GM21576 (cell line): ENCODE results near the gene PHYH.
A peak's percentile ranks its signal among the peaks of the same experiment; 100 is the strongest.
"Not testable (repeated sequence)": the region's sequence is repeated elsewhere in the genome, so short reads cannot be mapped to it uniquely, and the experiment has no call there.

Source experiments
- ATAC-seq: cut with Tn5 transposase; IDR thresholded peaks from one replicate; pipeline ENCODE4 v1.9.1; 2021; ENCODE audit warnings: mild to moderate bottlenecking, moderate library complexity; ENCODE audit not compliant: unreplicated experiment

The PHYH gene

GRCh38 chr10:13299437-13300287 lies at the start of gene PHYH:
PHYH (minus strand) TSS chr10:13300064; CDS start chr10:13300042, 22 bp downstream.
- peak; percentile 47 for ATAC-seq

- ATAC-seq = peak; percentile 44
Observed at GRCh38 chr10:13348216-13349017, 48.6 kb upstream of the PHYH start, which contains the start of gene SEPHS1. SEPHS1 (minus strand) TSS chr10:13348293; CDS start chr10:13344950, 3,343 bp downstream.

- peak; percentile 37 for ATAC-seq
Observed at GRCh38 chr10:13347500-13348156, 47.8 kb upstream of the PHYH start.

- ATAC-seq = peak; percentile 22
Observed at GRCh38 chr10:13347043-13347499, 47.2 kb upstream of the PHYH start.

GRCh38 chr10:13346283-13347042 lies 46.6 kb upstream of the PHYH start:
- no peak for ATAC-seq

GRCh38 chr10:13340626-13341376 lies 40.9 kb upstream of the PHYH start:
- peak; percentile 88 for ATAC-seq

GRCh38 chr10:13340068-13340467 lies 40.2 kb upstream of the PHYH start:
- ATAC-seq = peak; percentile 10

GRCh38 chr10:13338390-13339110 lies 38.7 kb upstream of the PHYH start:
- no peak for ATAC-seq

- ATAC-seq = no peak
Observed at GRCh38 chr10:13337827-13338196, 37.9 kb upstream of the PHYH start.

- no peak for ATAC-seq
Observed at GRCh38 chr10:13337128-13337826, 37.4 kb upstream of the PHYH start.

GRCh38 chr10:13335881-13336280 lies 36.0 kb upstream of the PHYH start:
- peak; percentile 52 for ATAC-seq

- no peak for ATAC-seq
Observed at GRCh38 chr10:13334556-13334955, 34.7 kb upstream of the PHYH start.

GRCh38 chr10:13331646-13332045 lies 31.8 kb upstream of the PHYH start:
- ATAC-seq = no peak

GRCh38 chr10:13330980-13331379 lies 31.1 kb upstream of the PHYH start:
- ATAC-seq = not testable (repeated sequence)

GRCh38 chr10:13329565-13329964 lies 29.7 kb upstream of the PHYH start:
- ATAC-seq = no peak

- ATAC-seq = no peak
Observed at GRCh38 chr10:13328613-13329012, 28.7 kb upstream of the PHYH start.

- ATAC-seq = no peak
Observed at GRCh38 chr10:13328126-13328525, 28.3 kb upstream of the PHYH start.

- ATAC-seq = no peak
Observed at GRCh38 chr10:13327534-13327933, 27.7 kb upstream of the PHYH start.
